Upper lobe of left lung (tissue), 6 donors: Measurements from ENCODE around the gene GOT2. TPM values are rescaled to one million over a fixed set of nuclear protein-coding genes. Genes with fewer than 3 reads are reported as not detected.
"Not testable (repeated sequence)": the region's sequence is repeated elsewhere in the genome, so short reads cannot be mapped to it uniquely, and the experiment has no call there.

ENCODE experiments used
- ATAC-seq, 2 donors: fragments of 200-7000 bp; cut with Tn5 transposase; one replicate each; pipeline ENCODE4 v1.9.1; 2022; ENCODE audit warnings: mild to moderate bottlenecking in 2 of 2, moderate library complexity in 2 of 2; ENCODE audit not compliant: low FRiP score in 2 of 2
- DNase-seq, 2 donors: peaks; one replicate each; pipeline ENCODE4 v3.0.0-alpha.2; 2019 to 2020
- H3K27ac ChIP-seq, 4 donors: fragments of 200-600 bp; sonication (generic); one replicate each; pipeline ENCODE4 v1.5.1; 2016 to 2019
- H3K27me3 ChIP-seq, 4 donors: fragments of 200-600 bp; sonication (generic); one replicate each; pipeline ENCODE4 v1.5.1; 2017 to 2019
- H3K36me3 ChIP-seq, 4 donors: fragments of 200-600 bp; sonication (generic); one replicate each; pipeline ENCODE4 v1.5.1; 2016 to 2019
- H3K4me1 ChIP-seq, 4 donors: fragments of 200-600 bp; sonication (generic); one replicate each; pipeline ENCODE4 v1.5.1; 2018 to 2019
- H3K4me3 ChIP-seq, 4 donors: fragments of 200-600 bp; sonication (generic); one replicate each; pipeline ENCODE4 v1.5.1; 2017 to 2019; ENCODE audit warnings: mild to moderate bottlenecking in 2 of 4, moderate library complexity in 1 of 4
- H3K9me3 ChIP-seq, 4 donors: fragments of 200-600 bp; sonication (generic); one replicate each; pipeline ENCODE4 v1.5.1; 2018 to 2019
- EP300 ChIP-seq, 4 donors: sonication (generic); formaldehyde crosslinking; IDR thresholded peaks; one replicate each; pipeline ENCODE4 v1.5.1; 2017; ENCODE audit warnings: antibody characterized with exemption in 4 of 4, control low read depth in 2 of 4
- POLR2A ChIP-seq, 4 donors: fragments of 450-650 bp; IDR thresholded peaks; one replicate each; pipeline ENCODE4 v1.5.1; 2016 to 2017; ENCODE audit warnings: antibody characterized with exemption in 4 of 4, mild to moderate bottlenecking in 2 of 4
- POLR2AphosphoS5 ChIP-seq, 2 donors: sonication (generic); formaldehyde crosslinking; IDR thresholded peaks; one replicate each; pipeline ENCODE4 v1.5.1; 2017; ENCODE audit warnings: antibody characterized with exemption in 2 of 2
- WGBS, 2 donors: methylation state at CpG; one replicate each; pipeline ENCODE4 v1.1.5; 2017 to 2018; 5-methylcytosine and 5-hydroxymethylcytosine counted together
- total RNA-seq, 6 donors: library from RNA; depleted of rRNA in 4 of 6; stranded (reverse); fragments of >200 nt in 4 of 6; gene quantifications; one replicate each; pipeline versions ENCODE4 v1.1.0 to v1.2.1, GENCODE V29; 2016 to 2021
- TF ChIP-seq, protein P1 (sequence below), 6 experiments: fragments of 450-650 bp in 4 of 6; fragments of 200-600 bp in 2 of 6; sonication (generic) in 2 of 6; IDR thresholded peaks; one replicate each; pipeline ENCODE4 v1.5.1; 2016 to 2019; ENCODE audit warnings: antibody characterized with exemption in 6 of 6
- donor health status: DM: no; HTN: no; CAD: no; lungs with moderate emphysema.
- donor health status: DM: no; HTN: yes; CAD: no; lungs with severe emphysema.

GOT2 gene
- 10 to 100 TPM; 28.4 to 52.9 (median 47.2) TPM for total RNA-seq

DNA sequence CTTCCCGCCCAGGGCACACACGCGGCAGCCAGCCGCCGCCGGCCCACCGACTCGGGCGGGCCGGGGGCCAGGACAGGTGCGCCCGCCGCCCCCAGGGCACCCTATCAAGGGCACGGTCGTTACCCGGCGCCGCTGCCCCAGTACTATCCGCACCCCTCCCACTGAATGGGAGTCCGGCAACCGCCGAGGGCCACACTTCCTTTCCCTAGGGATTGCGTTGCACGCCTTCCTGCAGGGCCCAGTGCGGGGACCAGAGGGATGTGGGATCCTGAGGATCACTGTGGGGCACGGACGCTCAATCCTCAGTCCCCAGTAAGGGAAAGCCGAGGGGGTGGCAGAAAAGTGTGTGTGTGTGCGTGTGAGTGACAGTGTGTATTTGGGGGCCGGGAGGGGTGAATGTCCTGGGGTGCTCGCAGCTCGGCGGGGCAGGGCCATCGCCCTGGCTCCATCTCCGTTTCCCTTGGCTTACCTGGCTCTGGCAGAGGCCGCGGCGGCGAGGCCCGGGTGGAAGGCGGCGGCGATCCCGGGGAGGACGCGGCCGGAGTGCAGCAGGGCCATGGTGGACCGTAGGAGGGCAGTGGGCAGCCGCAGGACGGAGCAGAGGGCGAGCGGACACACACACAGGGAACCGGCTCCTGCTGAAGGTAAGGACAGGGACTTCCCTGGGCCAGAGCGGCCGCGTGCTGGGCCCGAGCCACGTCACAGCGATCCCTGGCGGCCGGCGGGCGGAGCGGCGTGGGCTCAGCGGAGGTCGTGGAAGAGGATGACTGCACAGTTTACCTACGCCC is at the start of gene GOT2:
Gene GOT2 (minus strand): TSS at position 646 of the 788 bp plus-strand sequence. CDS start 88 bp downstream, at position 558.
- peak within 1 kb of the TSS; percentile 81 to 90 (median 87) for H3K4me3 ChIP-seq
- ATAC-seq (peak; percentile 97 to 99), DNase-seq (peak; percentile 85 to 97)
- TF ChIP-seq, protein P1, sequence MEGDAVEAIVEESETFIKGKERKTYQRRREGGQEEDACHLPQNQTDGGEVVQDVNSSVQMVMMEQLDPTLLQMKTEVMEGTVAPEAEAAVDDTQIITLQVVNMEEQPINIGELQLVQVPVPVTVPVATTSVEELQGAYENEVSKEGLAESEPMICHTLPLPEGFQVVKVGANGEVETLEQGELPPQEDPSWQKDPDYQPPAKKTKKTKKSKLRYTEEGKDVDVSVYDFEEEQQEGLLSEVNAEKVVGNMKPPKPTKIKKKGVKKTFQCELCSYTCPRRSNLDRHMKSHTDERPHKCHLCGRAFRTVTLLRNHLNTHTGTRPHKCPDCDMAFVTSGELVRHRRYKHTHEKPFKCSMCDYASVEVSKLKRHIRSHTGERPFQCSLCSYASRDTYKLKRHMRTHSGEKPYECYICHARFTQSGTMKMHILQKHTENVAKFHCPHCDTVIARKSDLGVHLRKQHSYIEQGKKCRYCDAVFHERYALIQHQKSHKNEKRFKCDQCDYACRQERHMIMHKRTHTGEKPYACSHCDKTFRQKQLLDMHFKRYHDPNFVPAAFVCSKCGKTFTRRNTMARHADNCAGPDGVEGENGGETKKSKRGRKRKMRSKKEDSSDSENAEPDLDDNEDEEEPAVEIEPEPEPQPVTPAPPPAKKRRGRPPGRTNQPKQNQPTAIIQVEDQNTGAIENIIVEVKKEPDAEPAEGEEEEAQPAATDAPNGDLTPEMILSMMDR (IDR thresholded peaks at IDR 0.05): peak; percentile 79 to 92 (median 86)
- peak in 1 of 4 donors; percentile 60 for TF ChIP-seq POLR2A (IDR thresholded peaks at IDR 0.05)
- TF ChIP-seq EP300 (IDR thresholded peaks at IDR 0.05): no peak
- TF ChIP-seq POLR2AphosphoS5 (IDR thresholded peaks at IDR 0.05): peak; percentile 27 to 56
- H3K27ac ChIP-seq: peak within 1 kb of the TSS; percentile 66 to 88 (median 82)
- H3K9me3 ChIP-seq: no peaks in the 10 kb centered on the region
- H3K36me3 ChIP-seq: no peaks in the 10 kb centered on the region
- H3K4me1 ChIP-seq: peaks cover 6 to 23% (median 9%) of the 10 kb centered on the region in 4 donors
- 0% methylated on average over 26 to 50 of the region's 68 CpGs for WGBS, 2 donors
- H3K27me3 ChIP-seq: no peaks in the 10 kb centered on the region

DNA sequence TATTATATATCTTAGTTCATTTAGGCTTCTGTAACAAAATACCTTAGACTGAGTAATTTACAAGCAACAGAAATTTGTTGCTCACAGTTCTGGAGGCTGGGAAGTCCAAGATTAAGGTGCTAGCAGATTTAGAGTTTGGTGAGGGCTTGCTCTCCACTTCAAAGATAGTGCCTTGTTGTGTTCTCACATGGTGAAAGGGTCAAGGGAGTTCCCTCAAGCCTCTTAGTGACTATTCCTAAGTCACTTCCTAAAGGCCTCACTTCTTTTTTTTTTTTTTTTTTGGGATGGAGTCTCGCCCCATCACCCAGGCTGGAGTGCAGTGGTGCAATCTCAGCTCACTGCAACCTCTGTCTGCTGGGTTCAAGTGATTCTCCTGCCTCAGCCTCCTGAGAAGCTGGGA is 45.2 kb upstream of the GOT2 start:
- not testable (repeated sequence) for H3K36me3 ChIP-seq, H3K4me1 ChIP-seq, H3K9me3 ChIP-seq, H3K27ac ChIP-seq, H3K4me3 ChIP-seq, H3K27me3 ChIP-seq, DNase-seq, ATAC-seq
- 88 to 100% methylated on average over 1 of the region's 1 CpG for WGBS, 2 donors

DNA sequence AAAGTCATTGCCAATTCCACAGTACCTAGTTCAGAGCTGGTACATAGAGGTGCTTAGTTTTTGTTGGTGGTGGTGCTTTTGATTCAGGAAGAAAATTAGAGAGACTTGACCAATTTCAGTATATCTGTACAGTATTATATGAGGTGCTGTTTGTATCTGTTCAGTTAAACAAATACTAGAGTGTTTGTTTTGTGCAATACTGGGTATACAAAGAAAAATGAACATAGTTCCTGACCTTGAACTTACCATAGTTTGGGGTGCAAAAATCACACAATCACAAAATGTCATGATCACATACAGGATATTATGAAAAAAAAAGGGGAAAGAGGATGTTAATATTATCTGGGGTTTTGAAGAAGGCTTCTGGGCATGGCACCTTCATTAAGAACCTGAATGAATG is 39.8 kb upstream of the GOT2 start:
- Histone ChIP-seq H3K9me3 (no peaks in the 10 kb centered on the region), H3K36me3 (no peaks in the 10 kb centered on the region), H3K4me3 (no peak overlapping the region), H3K4me1 (no peaks in the 10 kb centered on the region), H3K27me3 (no peaks in the 10 kb centered on the region), H3K27ac (no peak overlapping the region)
- ATAC-seq (no peak), DNase-seq (no peak)
- TF ChIP-seq POLR2AphosphoS5 (IDR thresholded peaks at IDR 0.05) (no peak), POLR2A (IDR thresholded peaks at IDR 0.05) (no peak), EP300 (IDR thresholded peaks at IDR 0.05) (no peak)
- TF ChIP-seq, protein P1 (IDR thresholded peaks at IDR 0.05): no peak

DNA sequence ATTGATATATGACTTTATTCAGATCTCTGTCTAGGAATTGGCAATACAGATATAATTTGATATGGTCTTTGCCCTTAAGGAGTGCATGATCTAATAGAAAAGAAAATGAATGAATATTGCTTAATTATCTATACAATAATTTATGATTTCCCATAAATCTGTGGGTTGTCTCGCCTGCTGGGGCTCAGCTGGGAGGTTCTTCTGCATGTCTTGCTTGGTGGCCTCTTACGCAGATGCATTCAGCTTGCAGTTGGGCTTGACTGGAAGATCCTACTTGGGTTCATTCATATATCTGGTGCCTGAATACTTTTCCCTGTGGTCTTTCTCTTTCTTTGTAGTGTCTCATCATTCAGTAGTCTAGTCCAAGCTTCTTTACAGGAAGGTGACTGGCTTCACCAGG is 34.0 kb upstream of the GOT2 start:
- no peak overlapping the region for H3K27ac ChIP-seq
- WGBS, 2 donors: 82 to 100% methylated on average over 2 of the region's 2 CpGs

DNA sequence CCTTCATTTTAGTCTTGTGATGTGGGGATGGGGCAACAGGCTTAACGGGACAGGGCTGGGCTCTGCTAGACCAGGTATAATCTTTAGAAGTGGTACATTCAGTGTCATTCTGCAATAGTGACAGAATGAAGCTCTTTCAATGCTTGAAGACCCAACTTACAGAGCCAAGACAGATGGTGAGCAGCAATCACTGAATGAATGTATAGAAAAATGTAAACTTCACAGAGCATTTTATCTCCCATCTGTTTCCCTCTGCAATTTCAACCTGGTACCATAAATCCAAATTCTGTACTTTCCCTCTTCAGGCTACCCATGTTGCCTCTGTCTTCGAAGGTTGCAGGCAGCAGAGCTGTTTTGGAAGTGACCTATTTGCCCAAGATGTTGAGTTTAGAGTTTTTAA is 33.5 kb upstream of the GOT2 start:
- 71 to 78% methylated on average over 2 of the region's 2 CpGs for WGBS, 2 donors
- ATAC-seq: no peak

More for the DNA sequence above, 34.0 kb upstream of the GOT2 start:
- no peaks in the 10 kb centered on the region for H3K36me3 ChIP-seq
- ATAC-seq: no peak
- H3K4me1 ChIP-seq: no peaks in the 10 kb centered on the region
- DNase-seq: no peak
- H3K27me3 ChIP-seq: no peaks in the 10 kb centered on the region
- H3K9me3 ChIP-seq: no peaks in the 10 kb centered on the region
- TF ChIP-seq POLR2A (IDR thresholded peaks at IDR 0.05): no peak
- TF ChIP-seq POLR2AphosphoS5 (IDR thresholded peaks at IDR 0.05): no peak
- no peak for TF ChIP-seq EP300 (IDR thresholded peaks at IDR 0.05)
- TF ChIP-seq, protein P1 (IDR thresholded peaks at IDR 0.05): no peak
- no peak overlapping the region for H3K4me3 ChIP-seq

More for the DNA sequence above, 33.5 kb upstream of the GOT2 start:
- Histone ChIP-seq H3K9me3 (no peaks in the 10 kb centered on the region), H3K27ac (no peak overlapping the region), H3K4me1 (no peaks in the 10 kb centered on the region), H3K4me3 (no peak overlapping the region), H3K27me3 (no peaks in the 10 kb centered on the region), H3K36me3 (no peaks in the 10 kb centered on the region)
- TF ChIP-seq EP300 (IDR thresholded peaks at IDR 0.05) (no peak), POLR2AphosphoS5 (IDR thresholded peaks at IDR 0.05) (no peak), POLR2A (IDR thresholded peaks at IDR 0.05) (no peak)
- TF ChIP-seq, protein P1 (IDR thresholded peaks at IDR 0.05): no peak
- no peak for DNase-seq
